GM12872 (cell line): ENCODE results near the gene DHRS2.

Source experiments
- TF ChIP-seq, protein P1 (sequence below): IDR thresholded peaks from 3 replicates; pipeline ENCODE4 v1.5.1; 2011; ENCODE audit warnings: low read depth, mild to moderate bottlenecking, low read length, moderate library complexity; ENCODE audit not compliant: insufficient read depth

DHRS2 gene

GRCh38 chr14:23615856-23616255, 20.3 kb upstream of the DHRS2 start:
- TF ChIP-seq, protein P1, sequence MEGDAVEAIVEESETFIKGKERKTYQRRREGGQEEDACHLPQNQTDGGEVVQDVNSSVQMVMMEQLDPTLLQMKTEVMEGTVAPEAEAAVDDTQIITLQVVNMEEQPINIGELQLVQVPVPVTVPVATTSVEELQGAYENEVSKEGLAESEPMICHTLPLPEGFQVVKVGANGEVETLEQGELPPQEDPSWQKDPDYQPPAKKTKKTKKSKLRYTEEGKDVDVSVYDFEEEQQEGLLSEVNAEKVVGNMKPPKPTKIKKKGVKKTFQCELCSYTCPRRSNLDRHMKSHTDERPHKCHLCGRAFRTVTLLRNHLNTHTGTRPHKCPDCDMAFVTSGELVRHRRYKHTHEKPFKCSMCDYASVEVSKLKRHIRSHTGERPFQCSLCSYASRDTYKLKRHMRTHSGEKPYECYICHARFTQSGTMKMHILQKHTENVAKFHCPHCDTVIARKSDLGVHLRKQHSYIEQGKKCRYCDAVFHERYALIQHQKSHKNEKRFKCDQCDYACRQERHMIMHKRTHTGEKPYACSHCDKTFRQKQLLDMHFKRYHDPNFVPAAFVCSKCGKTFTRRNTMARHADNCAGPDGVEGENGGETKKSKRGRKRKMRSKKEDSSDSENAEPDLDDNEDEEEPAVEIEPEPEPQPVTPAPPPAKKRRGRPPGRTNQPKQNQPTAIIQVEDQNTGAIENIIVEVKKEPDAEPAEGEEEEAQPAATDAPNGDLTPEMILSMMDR = no peak

DNA sequence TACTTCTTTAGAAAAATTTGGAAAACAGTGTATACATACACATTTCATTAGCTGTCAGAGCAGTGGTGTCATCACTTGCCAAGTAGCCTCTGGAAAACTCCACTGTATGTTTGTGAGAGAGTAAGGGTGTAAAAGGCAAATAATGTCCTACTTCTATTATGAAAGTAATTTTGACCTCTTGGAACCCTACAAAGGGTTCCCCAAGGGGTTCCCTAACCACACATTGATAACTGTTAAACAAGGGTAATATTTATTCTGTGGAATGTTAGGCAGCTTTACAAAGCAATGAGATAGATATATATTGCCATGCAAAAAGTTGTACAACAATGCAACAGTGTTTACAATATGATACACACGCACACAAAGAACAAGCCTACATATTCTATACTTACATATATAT, 18.6 kb upstream of the DHRS2 start:
- TF ChIP-seq, protein P1 = no peak

- TF ChIP-seq, protein P1 = no peak
Measured at GRCh38 chr14:23618415-23618988, 17.7 kb upstream of the DHRS2 start.

DNA sequence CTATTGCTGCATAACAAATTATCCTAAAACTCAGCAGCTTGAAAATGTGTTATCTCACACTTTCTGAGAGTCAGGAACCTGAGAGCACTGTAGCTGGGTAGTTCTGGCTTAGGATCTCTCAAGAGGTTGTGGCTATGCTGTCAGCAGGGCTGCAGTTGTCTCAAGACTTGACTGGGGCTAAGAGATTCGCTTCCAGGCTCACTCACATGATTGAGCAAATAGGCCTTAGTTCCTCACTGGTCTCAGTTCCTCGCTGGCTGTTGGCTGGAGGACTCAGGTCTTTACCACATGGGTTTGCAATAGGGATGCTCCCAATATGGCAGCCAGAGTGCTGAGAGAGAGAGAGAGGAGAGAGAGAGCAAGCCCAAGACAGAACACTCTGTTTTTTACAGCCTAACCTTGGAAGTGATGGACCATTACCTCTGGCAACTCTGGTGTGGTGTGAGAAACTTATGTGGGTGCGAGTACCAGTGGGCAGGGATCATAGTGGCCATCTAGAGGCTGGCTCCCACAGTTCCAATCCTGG, 15.9 kb upstream of the DHRS2 start:
- TF ChIP-seq, protein P1 = no peak

- TF ChIP-seq, protein P1 = no peak
Measured at GRCh38 chr14:23621204-23621931, 14.8 kb upstream of the DHRS2 start.

DNA sequence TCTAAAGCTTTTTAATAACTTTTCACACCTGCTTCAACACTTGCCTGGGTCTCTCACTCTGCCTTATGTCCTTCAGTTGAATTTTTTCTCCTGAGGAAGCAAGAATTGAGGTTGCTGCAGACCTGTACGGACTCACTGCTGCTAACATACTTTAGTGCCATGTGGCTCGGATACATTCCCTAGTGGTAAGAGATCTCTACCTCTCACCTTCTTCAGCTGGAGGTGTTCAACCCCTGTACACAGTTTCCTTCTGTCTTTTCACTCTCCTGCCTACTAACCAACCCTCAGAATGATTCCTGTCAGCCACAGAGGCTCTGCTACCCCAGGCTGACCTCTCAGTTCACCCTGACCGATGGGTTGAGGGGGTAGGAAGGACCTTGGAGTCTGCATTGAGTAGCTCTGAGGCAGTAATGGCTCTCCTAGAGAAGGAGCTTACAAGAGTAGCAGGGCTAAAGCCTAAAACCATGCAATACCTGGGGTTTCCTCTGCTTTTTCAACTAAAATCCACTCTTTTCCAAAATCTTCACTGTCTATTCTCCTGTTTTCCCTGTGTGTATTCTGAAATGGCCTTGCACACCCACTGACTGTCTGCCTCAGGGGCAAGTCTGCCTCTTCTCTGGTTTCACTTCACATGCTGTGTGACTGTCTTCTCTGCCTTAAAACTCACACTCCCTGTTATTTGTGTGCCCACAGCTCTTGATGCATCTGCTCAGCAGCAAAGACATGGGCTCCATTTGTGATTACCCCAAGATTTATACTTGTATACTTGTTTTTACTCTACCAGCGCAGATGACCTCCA, 14.0 kb upstream of the DHRS2 start:
- TF ChIP-seq, protein P1 = no peak

- TF ChIP-seq, protein P1 = no peak
Measured at GRCh38 chr14:23622990-23623389, 13.2 kb upstream of the DHRS2 start.
